ENCODE measurements around the gene ASTL. TPM values are rescaled to one million over a fixed set of nuclear protein-coding genes. Genes with fewer than 3 reads are reported as not detected.
"Not testable (repeated sequence)": the region's sequence is repeated elsewhere in the genome, so short reads cannot be mapped to it uniquely, and the experiment has no call there.

The ASTL gene
- total RNA-seq, 1 experiment from 2014 or later, result not detected

DNA sequence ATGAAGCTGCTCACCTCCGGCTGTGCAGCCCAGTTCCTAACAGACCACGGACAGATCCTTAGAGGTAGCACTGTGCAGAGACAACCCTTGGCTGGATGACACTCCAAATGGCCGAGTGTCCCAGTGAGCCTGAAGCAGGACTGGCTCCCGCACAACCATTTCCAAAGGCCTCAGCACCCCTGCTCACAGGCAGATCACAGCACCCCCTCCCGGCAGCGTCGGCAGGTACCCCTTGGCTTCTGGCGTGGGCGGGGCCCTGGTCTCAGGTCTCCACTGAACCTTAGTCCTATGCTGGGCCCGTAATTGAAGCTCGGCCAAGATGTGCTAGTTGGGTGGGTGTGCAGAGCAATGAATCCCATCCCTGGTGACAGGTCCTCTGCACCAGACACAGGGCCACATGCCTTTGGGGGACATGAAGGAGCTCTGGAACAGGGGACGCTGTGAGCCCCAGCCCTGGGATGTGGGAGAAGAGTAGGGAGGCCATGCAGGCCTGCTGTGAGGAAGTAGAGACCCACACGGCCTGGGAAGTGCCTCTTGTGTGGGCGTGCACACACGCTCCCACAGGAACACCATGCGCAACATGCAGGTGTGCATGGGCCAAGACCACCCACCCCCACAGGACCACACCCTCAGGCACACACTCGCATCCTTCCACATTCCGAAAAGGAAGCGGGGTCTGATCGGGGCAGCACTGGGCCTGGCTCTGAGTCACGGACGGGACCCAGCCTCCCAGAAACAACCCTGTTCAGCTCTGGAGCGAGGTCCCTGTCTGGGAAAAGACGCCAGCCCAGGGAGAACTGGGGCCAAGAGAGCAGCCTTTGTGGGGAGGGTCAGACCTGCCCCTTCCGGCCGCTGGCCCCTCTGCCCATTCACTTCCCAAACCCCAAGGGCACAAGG is 4.2 kb upstream of the ASTL start:
- peaks cover 17% of the 10 kb centered on the region for H3K4me1 ChIP-seq (ENCODE audit: insufficient read depth, low read length)
- H4K20me1 ChIP-seq (ENCODE audit: low read length), result no peaks in the 10 kb centered on the region
- ATAC-seq (no peak), DNase-seq (no peak)
- H3K9ac ChIP-seq (ENCODE audit: low read length), result no peak overlapping the region
- no peaks in the 10 kb centered on the region for H3K9me2 ChIP-seq (replicated peaks; ENCODE audit: low read length)
- H3K4me2 ChIP-seq (ENCODE audit: low read length), result no peak overlapping the region
- H3K9me3 ChIP-seq (ENCODE audit: low read length), result no peaks in the 10 kb centered on the region
- H3K36me3 ChIP-seq (ENCODE audit: low read depth, low read length), result no peaks in the 10 kb centered on the region
- no TSS peak for BruUV-seq (replicated peaks)
- TF ChIP-seq EZH2phosphoT487 (IDR thresholded peaks at IDR 0.05; ENCODE audit: borderline replicate concordance, low read length) (no peak), EZH2 (IDR thresholded peaks at IDR 0.05; ENCODE audit: low read length, unreplicated experiment) (no peak)
- TF ChIP-seq, protein P1, sequence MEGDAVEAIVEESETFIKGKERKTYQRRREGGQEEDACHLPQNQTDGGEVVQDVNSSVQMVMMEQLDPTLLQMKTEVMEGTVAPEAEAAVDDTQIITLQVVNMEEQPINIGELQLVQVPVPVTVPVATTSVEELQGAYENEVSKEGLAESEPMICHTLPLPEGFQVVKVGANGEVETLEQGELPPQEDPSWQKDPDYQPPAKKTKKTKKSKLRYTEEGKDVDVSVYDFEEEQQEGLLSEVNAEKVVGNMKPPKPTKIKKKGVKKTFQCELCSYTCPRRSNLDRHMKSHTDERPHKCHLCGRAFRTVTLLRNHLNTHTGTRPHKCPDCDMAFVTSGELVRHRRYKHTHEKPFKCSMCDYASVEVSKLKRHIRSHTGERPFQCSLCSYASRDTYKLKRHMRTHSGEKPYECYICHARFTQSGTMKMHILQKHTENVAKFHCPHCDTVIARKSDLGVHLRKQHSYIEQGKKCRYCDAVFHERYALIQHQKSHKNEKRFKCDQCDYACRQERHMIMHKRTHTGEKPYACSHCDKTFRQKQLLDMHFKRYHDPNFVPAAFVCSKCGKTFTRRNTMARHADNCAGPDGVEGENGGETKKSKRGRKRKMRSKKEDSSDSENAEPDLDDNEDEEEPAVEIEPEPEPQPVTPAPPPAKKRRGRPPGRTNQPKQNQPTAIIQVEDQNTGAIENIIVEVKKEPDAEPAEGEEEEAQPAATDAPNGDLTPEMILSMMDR (conservative IDR thresholded peaks at IDR 0.05; ENCODE audit: low read depth, low read length), result no peak
- intact Hi-C loops (cut with micrococcal nuclease), result no loop called here
- H3K4me3 ChIP-seq (ENCODE audit: low read length), result no peak overlapping the region
- H3F3A ChIP-seq (ENCODE audit: low read length, unreplicated experiment), result no peaks in the 10 kb centered on the region
- POLR2A ChIA-PET (ENCODE audit: unreplicated experiment), result interaction anchor here (0.7 kb wide), 1 partner anchor 270 kb away, joined by 4 read pairs; no protein-coding TSS in a partner anchor
- no peak overlapping the region for H2AFZ ChIP-seq (ENCODE audit: low read length)
- peaks cover 12% of the 10 kb centered on the region for H3K79me2 ChIP-seq (ENCODE audit: low read length)
- no peaks in the 10 kb centered on the region for H3K27me3 ChIP-seq (ENCODE audit: low read length)
- H3K27ac ChIP-seq (ENCODE audit: low read length), result no peak overlapping the region
- CTCF ChIA-PET, result no interaction called here

DNA sequence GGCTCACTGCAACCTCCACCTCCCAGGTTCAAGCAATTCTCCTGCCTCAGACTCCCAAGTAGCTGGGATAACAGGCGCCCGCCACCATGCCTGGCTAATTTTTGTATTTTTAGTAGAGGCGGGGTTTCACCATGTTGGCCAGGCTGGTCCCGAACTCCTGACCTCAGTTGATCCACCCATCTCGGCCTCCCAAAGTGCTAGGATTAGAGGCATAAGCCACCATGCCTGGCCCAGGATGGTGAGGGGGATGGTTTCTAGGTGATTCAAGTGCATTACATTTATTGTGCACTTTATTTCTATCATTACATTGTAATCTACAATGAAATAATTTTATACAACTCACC is 3.3 kb upstream of the ASTL start:
- BruUV-seq (replicated peaks); H3K36me3 ChIP-seq (ENCODE audit: low read depth, low read length); H3K4me2 ChIP-seq (ENCODE audit: low read length); H3K9ac ChIP-seq (ENCODE audit: low read length); ATAC-seq; H3K27ac ChIP-seq (ENCODE audit: low read length); H3K9me3 ChIP-seq (ENCODE audit: low read length); DNase-seq; H4K20me1 ChIP-seq (ENCODE audit: low read length); H2AFZ ChIP-seq (ENCODE audit: low read length); H3F3A ChIP-seq (ENCODE audit: low read length, unreplicated experiment); POLR2A ChIA-PET (ENCODE audit: unreplicated experiment); H3K4me3 ChIP-seq (ENCODE audit: low read length); H3K9me2 ChIP-seq (replicated peaks; ENCODE audit: low read length); intact Hi-C loops (cut with micrococcal nuclease); CTCF ChIA-PET; H3K27me3 ChIP-seq (ENCODE audit: low read length): not testable (repeated sequence)
- Histone ChIP-seq H3K4me1 (ENCODE audit: insufficient read depth, low read length) (peaks cover 17% of the 10 kb centered on the region), H3K79me2 (ENCODE audit: low read length) (peaks cover 12% of the 10 kb centered on the region)

DNA sequence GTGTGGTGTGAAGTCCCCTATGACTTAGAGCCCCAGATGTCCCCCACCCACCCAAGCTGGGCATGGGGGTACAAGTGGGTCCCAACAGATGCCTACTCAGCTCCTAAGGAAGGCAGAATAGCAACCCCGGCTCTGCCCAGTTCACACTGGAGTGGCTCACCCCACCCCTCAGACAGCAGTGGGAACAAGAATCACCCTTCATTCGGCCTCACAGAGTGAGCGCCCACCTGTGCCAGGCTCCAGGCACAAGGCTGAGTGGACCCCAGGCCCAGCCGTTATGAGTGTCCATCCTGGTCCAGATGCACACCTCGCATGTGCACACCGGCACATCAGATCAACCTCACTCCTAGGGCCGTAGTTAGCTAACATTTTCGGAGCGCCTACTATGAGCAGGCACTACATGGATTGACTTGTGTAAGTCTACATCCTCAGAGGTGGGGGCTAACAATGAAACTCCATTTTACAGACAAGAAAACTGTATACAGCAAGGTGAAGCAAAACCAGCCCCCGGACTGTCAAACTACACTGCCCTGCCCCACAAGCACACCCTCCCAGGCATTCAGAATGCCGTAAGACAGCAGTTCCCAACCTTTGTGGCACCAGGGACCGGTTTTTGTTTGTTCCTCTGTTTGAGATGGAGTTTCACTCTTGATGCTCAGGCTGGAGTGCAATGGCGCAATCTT is 2.8 kb upstream of the ASTL start:
- CTCF ChIA-PET, result no interaction called here
- Histone ChIP-seq H3K4me3 (ENCODE audit: low read length) (no peak overlapping the region), H3K27me3 (ENCODE audit: low read length) (no peaks in the 10 kb centered on the region), H3K9me3 (ENCODE audit: low read length) (no peaks in the 10 kb centered on the region), H4K20me1 (ENCODE audit: low read length) (no peaks in the 10 kb centered on the region), H3K4me1 (ENCODE audit: insufficient read depth, low read length) (peaks cover 17% of the 10 kb centered on the region), H2AFZ (ENCODE audit: low read length) (no peak overlapping the region), H3K9me2 (replicated peaks; ENCODE audit: low read length) (no peaks in the 10 kb centered on the region), H3K36me3 (ENCODE audit: low read depth, low read length) (no peaks in the 10 kb centered on the region), H3K79me2 (ENCODE audit: low read length) (peaks cover 12% of the 10 kb centered on the region), H3K4me2 (ENCODE audit: low read length) (no peak overlapping the region), H3K27ac (ENCODE audit: low read length) (no peak overlapping the region), H3F3A (ENCODE audit: low read length, unreplicated experiment) (no peaks in the 10 kb centered on the region), H3K9ac (ENCODE audit: low read length) (no peak overlapping the region)
- DNase-seq, result no peak
- BruUV-seq (replicated peaks), result no TSS peak
- intact Hi-C loops (cut with micrococcal nuclease), result no loop called here
- POLR2A ChIA-PET (ENCODE audit: unreplicated experiment), result no interaction called here
- ATAC-seq, result no peak
- TF ChIP-seq EZH2 (IDR thresholded peaks at IDR 0.05; ENCODE audit: low read length, unreplicated experiment) (no peak), EZH2phosphoT487 (IDR thresholded peaks at IDR 0.05; ENCODE audit: borderline replicate concordance, low read length) (no peak)
- TF ChIP-seq, protein P1 (conservative IDR thresholded peaks at IDR 0.05; ENCODE audit: low read depth, low read length), result no peak

Measured in PC-3 (cell line).